NCI-H2107 treated with DMSO at 0.1 percent for 48 hours (cell line): ENCODE results near the gene TGFBR3.

ENCODE experiments used
- DNase-seq: peaks from one replicate; lab custom pipeline; 2025; ENCODE audit not compliant: unreplicated experiment; lab: John Stamatoyannopoulos, UW

Gene TGFBR3

DNA sequence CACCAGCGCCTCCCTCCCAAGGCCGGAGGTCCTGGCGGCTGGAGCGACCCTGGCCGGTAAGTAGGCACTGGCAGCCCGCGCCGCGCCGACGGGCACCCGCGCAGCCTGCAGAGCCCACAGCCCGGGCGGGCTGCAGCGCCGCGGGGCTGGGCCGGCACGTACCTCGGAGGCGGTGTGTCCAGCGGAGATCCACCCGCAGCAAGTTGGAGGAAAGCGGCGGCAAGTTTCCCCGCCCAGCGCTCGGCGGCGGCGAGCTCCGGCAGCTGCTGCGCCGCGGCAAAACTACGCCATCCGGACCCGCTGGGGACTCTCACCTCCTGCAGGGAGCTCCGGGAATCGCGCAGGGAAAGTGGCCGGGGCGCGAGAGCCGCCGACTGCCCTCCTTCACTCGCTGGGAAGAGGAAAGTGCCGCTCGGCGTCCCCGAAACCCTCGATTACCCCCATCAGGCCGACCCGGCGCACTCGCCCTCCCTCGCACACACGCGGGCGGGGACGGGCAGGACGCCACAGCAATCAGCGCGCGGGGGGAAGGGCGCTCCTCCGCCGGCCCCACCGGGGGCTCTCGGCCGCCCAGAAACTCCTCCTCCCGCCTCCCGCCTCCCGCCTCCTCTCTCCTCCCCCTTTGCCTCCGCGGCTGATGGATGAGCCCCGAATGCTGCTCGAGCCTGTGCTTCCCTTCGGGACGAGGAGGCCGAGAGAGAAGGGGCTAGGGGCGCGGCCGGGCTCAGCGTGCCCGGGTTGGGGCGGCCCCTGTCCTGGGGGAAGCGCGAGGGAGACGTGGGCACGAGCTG, at the start of gene TGFBR3:
TGFBR3 (minus strand) TSS at position 436 of the 791 bp plus-strand sequence. CDS start 24,620 bp downstream, outside the sequence.
- peak; percentile 82 for DNase-seq

DNA sequence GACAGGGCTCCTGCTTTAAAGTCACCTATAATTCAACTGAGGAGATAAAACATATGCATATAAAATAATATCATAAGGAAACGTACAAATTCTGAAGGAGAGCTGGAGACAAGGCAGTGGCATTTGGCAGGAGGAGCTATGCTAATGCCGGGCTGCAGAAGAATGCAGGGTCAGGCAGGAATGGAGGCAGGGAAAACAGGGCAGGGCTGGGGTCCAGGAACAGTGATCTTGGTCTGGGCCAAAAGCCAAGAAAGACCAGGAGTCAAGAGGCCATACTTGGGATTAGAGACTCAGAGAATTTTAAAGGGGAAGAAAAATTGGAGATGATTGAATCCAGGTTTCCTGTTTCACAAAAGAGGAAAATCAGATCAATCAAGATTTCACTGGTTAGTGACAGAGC, 43.3 kb upstream of the TGFBR3 start:
- DNase-seq: no peak

DNA sequence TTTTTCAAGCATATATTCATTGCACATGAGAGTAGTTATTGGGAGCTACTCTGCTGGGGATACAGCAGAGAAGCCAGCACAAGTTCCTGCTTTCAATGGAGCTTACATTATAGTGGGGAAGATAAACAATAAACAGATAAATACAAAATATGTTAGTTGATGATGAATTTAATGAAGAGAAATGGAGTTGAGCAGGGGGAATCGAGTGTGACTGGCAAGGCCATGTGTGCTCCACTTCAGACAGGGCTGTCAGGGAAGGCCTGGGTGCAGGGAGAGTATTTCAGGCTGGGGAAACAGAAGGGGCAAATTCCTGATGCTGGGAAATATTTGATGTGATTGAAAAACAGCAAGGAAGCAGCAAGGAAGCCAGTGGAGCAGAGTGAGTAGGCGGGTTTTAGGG, 42.1 kb upstream of the TGFBR3 start:
- no peak for DNase-seq

DNA sequence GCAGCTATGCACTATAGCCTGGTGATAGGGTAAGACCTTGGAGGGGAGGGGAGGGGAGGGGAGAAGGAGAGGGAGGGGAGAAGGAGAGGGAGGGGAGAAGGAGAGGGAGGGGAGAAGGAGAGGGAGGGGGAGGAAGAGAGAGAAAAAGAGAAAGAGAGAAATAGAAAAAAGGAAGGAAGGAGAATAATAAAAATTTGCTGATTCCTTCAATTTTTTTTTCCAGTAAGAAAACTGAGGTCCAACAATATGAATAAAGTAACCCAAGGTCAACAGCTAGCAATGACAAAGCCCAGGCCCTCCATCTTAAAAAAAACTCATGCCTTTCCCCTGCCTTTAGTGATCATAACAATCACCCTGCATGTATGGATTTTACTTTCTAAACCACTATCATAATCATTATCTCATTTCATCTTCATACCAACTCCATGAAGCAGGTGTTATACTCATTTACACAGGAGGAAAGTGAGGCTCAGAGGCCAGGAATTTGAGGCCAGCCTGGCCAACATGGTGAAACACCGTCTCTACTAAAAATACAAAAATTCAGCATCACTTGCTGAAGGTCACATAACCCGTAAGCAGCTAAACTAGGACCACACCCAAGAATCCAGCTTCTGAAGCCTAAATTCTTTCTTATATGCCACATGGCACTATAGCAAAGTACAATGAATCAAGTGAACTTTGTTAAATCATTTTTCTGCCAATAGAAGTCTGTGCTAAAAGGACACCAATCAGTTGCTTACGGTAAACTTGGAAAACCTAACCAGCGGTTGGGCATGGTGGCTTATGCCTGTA, 39.9 kb upstream of the TGFBR3 start:
- DNase-seq: no peak

DNA sequence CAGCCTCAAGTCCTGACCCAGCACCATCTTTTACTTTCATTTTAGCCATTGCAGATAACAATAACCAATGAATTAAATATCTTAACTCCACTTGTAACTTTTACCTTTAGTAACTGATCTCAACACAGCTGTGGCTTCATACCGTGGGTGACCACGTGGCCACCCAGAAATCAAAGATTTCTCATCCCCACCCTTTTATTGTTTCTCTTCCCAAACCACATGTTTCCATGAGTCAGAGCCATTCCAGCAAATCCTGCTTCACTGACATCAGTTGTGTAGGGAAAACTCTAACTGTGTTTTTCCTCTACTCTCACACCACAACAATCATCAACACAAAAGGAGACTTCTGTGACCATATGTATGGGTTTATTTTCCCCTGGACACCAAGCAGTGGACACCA, 38.2 kb upstream of the TGFBR3 start:
- DNase-seq: no peak

DNA sequence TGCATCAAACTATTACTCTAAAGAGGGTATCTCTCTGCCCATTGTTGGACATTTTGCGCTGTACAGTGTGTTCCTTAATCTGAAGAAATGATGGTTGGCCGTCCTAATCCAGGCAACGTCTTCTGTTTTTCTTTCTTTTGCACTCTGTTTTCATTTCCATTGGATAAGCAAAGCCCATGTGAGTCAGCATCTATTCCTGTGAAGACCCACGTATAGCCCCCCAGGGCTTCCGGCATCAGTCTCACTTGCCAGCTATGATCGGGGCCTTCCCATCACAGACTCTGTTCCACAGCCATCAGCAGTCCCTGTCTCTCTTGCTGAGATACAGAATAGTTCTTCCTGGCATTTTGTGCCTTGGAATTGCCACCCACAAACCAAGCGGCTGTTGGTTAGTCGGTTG, 34.0 kb upstream of the TGFBR3 start:
- no peak for DNase-seq

DNA sequence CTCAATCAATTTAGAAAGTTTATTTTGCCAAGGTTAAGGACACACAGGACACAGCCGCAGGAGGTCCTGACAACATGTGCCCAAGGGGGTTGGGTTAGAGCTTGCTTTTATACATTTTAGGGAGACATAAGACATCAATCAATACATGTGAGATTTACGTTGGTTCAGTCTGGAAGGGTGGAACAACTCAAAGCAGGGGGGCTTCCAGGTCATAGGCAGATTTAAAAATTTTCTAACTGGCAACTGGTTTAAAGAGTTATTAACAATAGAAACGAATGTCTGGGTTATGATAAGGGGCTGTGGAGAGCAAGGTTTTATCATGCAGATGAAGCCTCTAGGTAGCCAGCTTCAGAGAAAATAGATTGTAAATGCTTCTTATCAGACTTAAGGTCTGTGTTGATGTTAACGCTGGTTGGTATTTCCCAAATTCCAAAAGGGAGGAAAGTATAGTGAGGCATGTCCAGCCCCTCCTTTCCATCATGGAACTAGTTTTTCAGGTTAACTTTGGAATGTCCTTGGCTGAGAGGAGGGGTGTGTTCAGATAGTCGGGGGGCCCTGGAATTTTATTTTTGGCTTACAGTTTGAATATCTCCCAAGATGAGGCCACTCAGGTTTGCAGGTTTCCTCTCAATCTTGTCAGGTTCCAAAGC, 31.0 kb upstream of the TGFBR3 start:
- DNase-seq: no peak

DNA sequence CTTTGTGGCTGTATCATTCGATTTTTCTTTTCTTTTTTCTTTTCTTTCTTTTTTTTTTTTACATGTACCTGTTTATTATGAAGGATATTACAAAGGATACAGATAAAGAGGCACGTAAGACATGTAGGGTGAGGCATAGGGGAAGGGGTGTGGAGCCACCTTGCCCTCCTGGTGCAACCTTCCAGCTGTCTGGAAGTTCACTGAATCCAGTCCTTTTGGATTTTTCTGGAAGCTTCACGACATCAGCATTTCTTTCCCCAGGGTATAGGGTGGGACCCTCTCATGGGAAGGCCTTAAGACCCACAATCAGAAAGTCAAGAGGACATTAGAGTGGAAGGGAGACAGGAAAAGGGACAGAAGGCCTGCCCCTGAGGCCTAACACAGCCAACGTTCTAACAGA, 30.1 kb upstream of the TGFBR3 start:
- no peak for DNase-seq

DNA sequence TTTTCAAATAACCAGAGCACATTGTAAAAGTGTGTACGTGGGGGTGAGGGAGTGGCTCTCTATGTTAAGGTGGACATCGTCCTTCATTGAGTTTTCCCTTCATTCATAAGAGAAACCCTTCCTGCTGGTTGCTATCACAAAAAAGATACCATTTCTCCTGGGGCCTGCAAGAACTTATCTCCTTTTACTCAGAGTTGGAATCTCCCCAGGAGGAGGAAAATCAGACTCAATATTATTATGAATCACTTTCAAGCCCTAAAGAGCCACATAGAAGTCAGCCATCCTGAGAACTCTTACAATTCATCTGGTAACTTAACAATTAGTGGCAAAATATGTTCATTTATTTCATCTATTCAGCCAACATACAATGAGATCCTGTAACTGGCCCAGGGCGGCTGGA, 27.1 kb upstream of the TGFBR3 start:
- no peak for DNase-seq

DNA sequence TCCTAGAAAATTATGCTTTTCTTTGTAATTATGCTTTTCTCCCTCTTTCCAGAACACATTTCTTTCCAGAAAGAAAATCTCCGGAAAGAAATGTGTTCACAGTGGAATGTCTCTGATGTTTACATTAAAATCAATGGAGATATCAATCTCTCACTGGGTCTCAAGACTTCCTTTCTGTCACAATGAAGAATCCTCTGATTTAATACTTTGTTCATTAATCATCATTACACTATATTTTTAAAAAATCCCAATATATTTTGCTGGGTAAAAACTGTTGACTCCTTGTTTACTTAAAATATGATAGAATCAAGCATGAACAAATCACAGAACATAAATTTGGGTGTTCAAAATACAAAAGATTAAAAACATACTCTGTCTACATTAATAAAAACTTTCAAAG, 26.3 kb upstream of the TGFBR3 start:
- DNase-seq: no peak

DNA sequence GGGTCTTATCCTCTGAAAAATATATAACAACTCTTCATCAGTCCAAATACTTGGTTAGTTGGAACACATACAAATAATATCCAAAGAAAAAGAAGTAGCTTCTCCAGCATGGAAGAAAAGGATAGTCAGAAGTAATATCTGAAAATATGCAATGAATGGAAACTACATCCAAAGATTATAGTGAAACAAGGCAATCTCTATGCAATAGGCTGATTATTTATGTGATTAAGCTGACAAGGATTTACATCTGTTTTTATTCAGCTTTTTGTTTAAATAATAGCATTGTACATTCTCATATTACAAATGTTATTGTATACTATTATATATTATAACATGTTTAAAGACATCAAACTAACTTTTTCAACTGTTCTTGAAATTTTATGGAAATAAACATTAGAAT, 15.3 kb upstream of the TGFBR3 start:
- DNase-seq: no peak

DNA sequence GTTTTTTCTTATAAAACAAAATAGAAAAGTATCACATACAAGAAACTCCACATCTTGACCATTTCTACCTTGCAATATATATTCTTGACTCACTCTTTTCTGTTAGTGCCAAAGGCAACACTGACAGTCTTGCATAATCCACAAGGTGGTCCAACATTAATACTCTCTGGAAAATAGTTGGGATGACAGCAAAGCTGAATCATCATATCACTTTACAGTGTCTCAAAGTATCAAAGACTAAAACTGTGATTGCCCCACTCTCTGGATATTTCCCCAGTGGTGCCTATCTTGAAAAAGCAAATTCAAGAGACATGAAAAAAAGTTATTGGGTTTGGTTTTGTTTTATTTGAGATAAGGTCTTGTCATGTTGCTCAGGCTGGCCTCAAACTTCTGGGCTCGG, 14.6 kb upstream of the TGFBR3 start:
- DNase-seq: no peak

DNA sequence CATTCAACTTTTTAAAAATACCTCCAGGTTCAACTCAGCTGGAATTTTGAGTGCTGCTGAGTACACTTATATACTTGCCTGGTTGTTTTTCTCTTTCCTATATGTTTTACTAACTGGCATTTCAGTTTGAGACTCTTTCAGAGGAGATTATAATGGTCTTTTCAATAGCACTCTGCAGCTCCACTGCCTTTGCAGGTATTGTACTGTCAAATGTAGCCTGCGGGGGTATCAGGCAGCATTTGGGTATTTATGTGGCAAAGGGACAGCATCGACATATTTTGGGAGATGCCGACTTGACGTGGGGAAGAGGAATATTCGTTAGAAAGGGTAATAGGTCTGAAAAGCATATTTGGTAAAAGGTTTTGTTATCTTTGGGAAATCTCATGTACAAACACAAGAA, 11.1 kb upstream of the TGFBR3 start:
- no peak for DNase-seq

DNA sequence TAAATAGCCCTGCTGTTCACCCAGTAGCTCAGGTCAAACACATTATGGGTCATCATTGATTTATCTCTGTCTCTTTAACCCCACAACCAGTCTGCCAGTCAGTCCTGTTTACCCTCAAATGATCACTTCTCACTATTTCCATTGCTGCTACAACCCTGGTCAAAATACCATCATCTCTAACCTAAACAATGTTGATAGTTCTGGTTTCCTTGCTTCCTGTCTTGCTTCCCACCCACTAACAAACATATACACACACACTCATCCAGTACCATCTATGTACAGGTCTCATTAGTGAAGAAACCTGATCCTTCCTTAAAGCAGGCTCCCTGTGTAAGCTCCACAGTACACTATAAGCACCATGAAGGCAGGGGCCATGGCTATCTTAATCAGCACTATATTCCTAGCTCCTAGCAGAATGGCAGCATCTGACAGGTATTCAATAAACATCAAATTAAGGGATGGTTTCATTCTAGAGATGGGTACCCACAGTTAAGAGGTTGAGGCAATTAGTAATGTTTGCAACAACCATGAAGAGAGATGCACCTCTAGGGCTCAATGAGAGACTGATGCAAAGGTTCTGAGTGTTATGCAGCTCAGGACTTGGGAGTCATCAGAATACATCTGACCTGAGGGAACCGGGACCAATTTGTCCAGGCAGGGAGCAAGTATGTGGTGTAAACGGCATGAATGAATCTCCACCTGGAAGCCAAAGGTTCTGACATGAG, 10.0 kb upstream of the TGFBR3 start:
- no peak for DNase-seq

DNA sequence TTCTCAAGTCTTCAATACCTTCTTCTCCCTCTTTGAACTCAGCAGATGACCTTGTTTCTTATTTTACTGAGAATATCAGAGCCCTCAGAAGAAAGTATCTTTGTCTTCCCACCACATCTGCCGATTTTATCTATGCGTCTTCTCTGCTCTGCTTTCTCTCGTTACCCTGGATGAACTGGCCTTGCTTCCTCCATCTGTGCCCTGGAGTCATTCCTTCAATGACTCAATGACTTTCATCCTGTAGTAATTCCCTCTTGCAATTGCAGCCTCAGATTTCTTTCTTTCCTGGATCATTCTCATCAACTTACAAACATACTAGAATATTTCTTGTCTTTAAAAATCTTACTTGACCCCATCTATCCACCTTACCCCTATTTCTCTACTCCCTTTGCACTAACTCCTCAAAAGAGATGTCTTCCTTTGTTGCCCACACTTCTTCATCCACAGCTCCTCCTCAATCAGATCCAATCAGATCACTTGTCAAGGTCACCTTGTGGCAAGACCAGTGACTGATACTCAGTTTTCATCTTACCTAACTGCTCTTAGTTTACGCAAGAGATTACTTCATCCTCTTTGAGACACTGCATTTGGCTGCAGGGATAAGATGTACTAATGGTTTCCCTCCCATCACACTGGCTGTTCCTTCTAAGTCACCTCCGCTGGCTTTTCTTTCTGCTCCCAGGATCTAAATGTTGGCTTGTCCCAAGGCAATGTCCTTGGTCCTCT, 8.2 kb upstream of the TGFBR3 start:
- DNase-seq: no peak

DNA sequence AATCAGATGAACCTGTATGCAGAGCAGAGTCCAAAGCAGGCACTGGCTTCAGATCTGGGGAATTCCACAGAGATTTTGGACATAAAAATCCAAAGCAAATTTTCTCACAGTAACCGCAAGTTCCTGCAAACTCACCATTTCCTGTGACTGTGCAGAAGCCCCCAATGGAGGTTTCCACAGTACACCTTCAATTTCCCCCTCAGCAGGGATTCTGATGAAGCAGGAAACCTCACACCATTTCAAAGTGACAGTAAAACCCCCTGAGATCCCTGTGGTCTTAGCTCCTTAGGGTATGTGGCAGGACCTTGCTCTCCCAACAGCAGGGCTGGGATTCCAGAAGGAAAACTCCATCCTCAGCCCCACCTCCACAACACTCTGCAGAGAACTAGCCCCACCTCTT, 6.0 kb upstream of the TGFBR3 start:
- no peak for DNase-seq

DNA sequence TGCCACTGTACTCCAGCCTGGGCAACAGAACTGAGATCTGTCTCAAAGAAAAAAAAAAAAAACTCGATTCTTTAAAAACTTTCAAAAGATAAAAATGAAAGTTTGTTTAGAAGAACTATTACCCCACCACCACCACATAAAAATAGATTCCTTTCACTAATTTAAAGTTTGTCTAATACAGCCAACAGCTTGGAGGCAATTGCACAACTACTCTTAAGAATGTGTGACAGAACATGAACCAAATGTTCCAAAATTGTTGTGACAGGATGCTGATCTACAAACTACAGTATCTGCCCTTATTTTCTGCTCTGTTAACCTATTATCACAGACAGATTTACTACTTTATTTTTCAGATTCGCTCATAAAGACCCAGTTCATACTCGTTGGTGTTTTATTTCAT, 5.5 kb upstream of the TGFBR3 start:
- no peak for DNase-seq

DNA sequence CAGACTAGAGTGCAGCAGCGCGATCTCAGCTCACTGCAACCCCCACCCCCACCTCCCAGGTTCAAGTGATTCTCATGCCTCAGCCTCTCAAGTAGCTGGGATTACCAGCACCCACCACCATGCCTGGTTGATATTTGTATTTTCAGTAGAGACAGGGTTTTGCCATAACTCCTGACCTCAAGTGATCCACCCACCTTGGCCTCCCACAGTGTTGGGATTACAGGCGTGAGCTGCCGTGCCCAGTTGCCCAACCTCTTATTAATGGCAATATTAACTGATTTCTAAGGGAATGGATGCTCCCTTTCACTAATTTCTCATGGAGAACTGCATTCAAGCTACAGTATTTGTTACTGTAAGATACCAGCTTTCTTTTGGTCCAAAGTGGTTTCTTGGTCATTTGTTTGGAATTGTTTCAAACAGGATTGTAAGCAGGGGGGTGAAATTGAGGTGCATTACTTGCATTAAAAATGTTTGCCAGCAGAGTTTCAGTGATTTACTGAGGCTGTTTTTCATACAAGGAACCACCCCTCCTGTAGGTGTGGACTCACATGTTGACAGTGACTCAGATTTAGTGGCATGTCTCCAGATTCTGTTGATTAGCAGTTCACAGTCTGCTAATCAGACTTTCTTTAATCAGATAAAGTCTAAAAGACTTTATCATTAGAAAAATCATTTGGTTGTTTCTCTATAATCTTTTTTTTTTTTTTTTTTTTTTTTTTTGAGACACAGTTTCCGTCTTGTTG, 3.9 kb upstream of the TGFBR3 start:
- no peak for DNase-seq

DNA sequence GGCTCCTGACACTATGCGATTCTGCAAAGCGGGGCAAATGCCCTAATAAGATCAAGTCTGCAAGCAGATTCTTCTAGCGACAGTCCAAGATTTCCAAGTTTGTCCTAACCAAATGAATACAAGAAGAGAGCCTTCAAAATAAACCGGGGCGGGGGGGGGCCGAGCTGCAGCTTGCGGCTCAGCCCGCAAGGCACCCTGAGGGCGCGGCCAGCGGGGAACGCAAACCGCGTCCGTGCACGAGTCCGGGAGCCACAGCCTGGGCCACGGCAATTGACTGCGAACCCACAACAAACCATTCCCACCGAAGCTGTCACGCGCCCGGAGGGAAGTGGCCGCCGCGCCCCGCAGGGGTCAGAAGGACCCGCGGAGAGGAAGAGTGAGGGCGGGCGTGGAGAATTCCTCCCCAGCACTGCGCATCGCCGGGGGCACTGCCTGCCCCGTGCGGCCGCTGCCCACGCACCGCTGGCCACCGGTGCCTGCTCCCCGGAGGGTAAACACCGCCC, 687 bp downstream of the TGFBR3 start:
- DNase-seq: no peak
